Testis (tissue), 2 donors: ENCODE results near the gene TAF6.
"Not testable (repeated sequence)": the region's sequence is repeated elsewhere in the genome, so short reads cannot be mapped to it uniquely, and the experiment has no call there.

Experiments
- CTCF ChIP-seq, 3 experiments: fragments of 450-650 bp in 2 of 3; fragments of 200-600 bp in 1 of 3; sonication (generic) in 1 of 3; IDR thresholded peaks; one replicate each; pipeline ENCODE4 v1.5.1; 2016 to 2019; ENCODE audit warnings: antibody characterized with exemption in 3 of 3, mild to moderate bottlenecking in 2 of 3, moderate library complexity in 1 of 3
- POLR2A ChIP-seq: fragments of 450-650 bp; IDR thresholded peaks from one replicate; pipeline ENCODE4 v1.6.1; 2017; ENCODE audit warnings: antibody characterized with exemption, mild to moderate bottlenecking, moderate library complexity

DNA sequence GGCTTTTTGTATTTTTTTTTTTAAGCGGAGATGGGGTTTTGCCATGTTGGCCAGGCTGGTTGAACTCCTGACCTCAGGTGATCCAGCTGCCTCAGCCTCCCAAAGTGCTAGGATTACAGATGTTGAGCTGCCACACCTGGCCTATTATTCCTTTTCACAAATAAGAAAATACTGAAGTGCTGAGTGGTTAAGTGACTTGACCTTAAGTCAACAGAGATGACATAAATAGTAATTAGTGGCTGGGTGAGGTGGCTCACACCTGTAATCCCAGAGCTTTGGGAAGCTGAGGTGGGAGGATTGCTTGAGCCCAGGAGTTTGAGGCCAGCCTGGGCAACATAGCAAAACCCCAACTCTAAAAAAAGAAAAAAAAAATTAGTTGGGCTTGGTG lies 11.1 kb upstream of the TAF6 start:
- TF ChIP-seq POLR2A; CTCF (IDR thresholded peaks at IDR 0.05): not testable (repeated sequence)
